Duodenal mucosa (tissue), 2 donors: Measurements from ENCODE around the gene BCAS4.
"Not testable (repeated sequence)": the region's sequence is repeated elsewhere in the genome, so short reads cannot be mapped to it uniquely, and the experiment has no call there.

Source experiments
- H3K27ac ChIP-seq: one replicate; pipeline ENCODE4 v1.7.0; 2013; ENCODE audit warnings: low read depth, low read length
- H3K27me3 ChIP-seq, 2 donors: one replicate each; pipeline ENCODE4 v1.7.0; 2013; ENCODE audit warnings: low read length in 2 of 2, control low read depth in 1 of 2; ENCODE audit not compliant: insufficient read depth in 2 of 2, control insufficient read depth in 1 of 2
- H3K36me3 ChIP-seq, 2 donors: one replicate each; pipeline ENCODE4 v1.7.0; 2013; ENCODE audit warnings: low read length in 2 of 2, control low read depth in 1 of 2; ENCODE audit not compliant: insufficient read depth in 2 of 2, control insufficient read depth in 1 of 2
- H3K4me1 ChIP-seq, 2 donors: one replicate each; pipeline ENCODE4 v1.7.0; 2013; ENCODE audit warnings: low read length in 2 of 2, control low read depth in 1 of 2; ENCODE audit not compliant: insufficient read depth in 2 of 2, control insufficient read depth in 1 of 2
- H3K4me3 ChIP-seq, 2 donors: one replicate each; pipeline ENCODE4 v1.7.0; 2013; ENCODE audit warnings: low read length in 2 of 2, low read depth in 1 of 2
- H3K9ac ChIP-seq, 2 donors: one replicate each; pipeline ENCODE4 v1.7.0; 2013; ENCODE audit warnings: low read length in 2 of 2, low read depth in 1 of 2
- H3K9me3 ChIP-seq, 2 donors: one replicate each; pipeline ENCODE4 v1.7.0; 2013; ENCODE audit warnings: low read length in 2 of 2, control low read depth in 1 of 2; ENCODE audit not compliant: control insufficient read depth in 1 of 2

BCAS4 gene

GRCh38 chr20:50769551-50770085 is 25.2 kb upstream of the BCAS4 start:
- not testable (repeated sequence) for H3K4me3 ChIP-seq, H3K36me3 ChIP-seq, H3K4me1 ChIP-seq, H3K9me3 ChIP-seq, H3K9ac ChIP-seq, H3K27me3 ChIP-seq, H3K27ac ChIP-seq

- not testable (repeated sequence) for H3K36me3 ChIP-seq
Observed at GRCh38 chr20:50771419-50772080, 23.3 kb upstream of the BCAS4 start.

GRCh38 chr20:50772420-50773185 is 22.3 kb upstream of the BCAS4 start:
- no peaks in the 10 kb centered on the region for H3K27me3 ChIP-seq
- H3K9me3 ChIP-seq, result no peaks in the 10 kb centered on the region
- H3K9ac ChIP-seq, result no peak overlapping the region
- no peak overlapping the region for H3K27ac ChIP-seq
- no peaks in the 10 kb centered on the region for H3K36me3 ChIP-seq
- H3K4me3 ChIP-seq, result no peak overlapping the region
- H3K4me1 ChIP-seq, result no peaks in the 10 kb centered on the region

More at GRCh38 chr20:50771419-50772080, 23.3 kb upstream of the BCAS4 start:
- not testable (repeated sequence) for H3K4me1 ChIP-seq, H3K27me3 ChIP-seq, H3K9me3 ChIP-seq, H3K27ac ChIP-seq, H3K4me3 ChIP-seq, H3K9ac ChIP-seq

GRCh38 chr20:50774515-50774914 is 20.3 kb upstream of the BCAS4 start:
- Histone ChIP-seq H3K27ac (no peak overlapping the region), H3K9me3 (no peaks in the 10 kb centered on the region), H3K36me3 (no peaks in the 10 kb centered on the region), H3K4me3 (no peak overlapping the region), H3K4me1 (no peaks in the 10 kb centered on the region), H3K27me3 (no peaks in the 10 kb centered on the region), H3K9ac (no peak overlapping the region)

- Histone ChIP-seq H3K4me3 (no peak overlapping the region), H3K27me3 (no peaks in the 10 kb centered on the region), H3K9me3 (no peaks in the 10 kb centered on the region), H3K36me3 (no peaks in the 10 kb centered on the region), H3K4me1 (no peaks in the 10 kb centered on the region), H3K27ac (no peak overlapping the region), H3K9ac (no peak overlapping the region)
Observed at GRCh38 chr20:50776122-50776817, 18.6 kb upstream of the BCAS4 start.

- H3K27me3 ChIP-seq, result no peaks in the 10 kb centered on the region
- H3K36me3 ChIP-seq, result no peaks in the 10 kb centered on the region
- H3K9ac ChIP-seq, result no peak overlapping the region
- no peak overlapping the region for H3K27ac ChIP-seq
- no peaks in the 10 kb centered on the region for H3K9me3 ChIP-seq
- H3K4me1 ChIP-seq, result no peaks in the 10 kb centered on the region
- H3K4me3 ChIP-seq, result no peak overlapping the region
Observed at GRCh38 chr20:50777373-50777772, 17.5 kb upstream of the BCAS4 start.

- H3K9ac ChIP-seq, H3K27me3 ChIP-seq, H3K27ac ChIP-seq, H3K4me3 ChIP-seq, H3K4me1 ChIP-seq, H3K36me3 ChIP-seq, H3K9me3 ChIP-seq: not testable (repeated sequence)
Observed at GRCh38 chr20:50778994-50779393, 15.9 kb upstream of the BCAS4 start.

GRCh38 chr20:50783390-50783789 is 11.5 kb upstream of the BCAS4 start:
- no peak overlapping the region for H3K27ac ChIP-seq
- H3K27me3 ChIP-seq, result no peaks in the 10 kb centered on the region

GRCh38 chr20:50783903-50784302 is 11.0 kb upstream of the BCAS4 start:
- Histone ChIP-seq H3K27me3 (no peaks in the 10 kb centered on the region), H3K4me3 (no peak overlapping the region), H3K4me1 (peaks cover 0 to 8% of the 10 kb centered on the region in 2 donors), H3K36me3 (no peaks in the 10 kb centered on the region), H3K27ac (no peak overlapping the region), H3K9ac (no peak overlapping the region), H3K9me3 (no peaks in the 10 kb centered on the region)

More at GRCh38 chr20:50783390-50783789, 11.5 kb upstream of the BCAS4 start:
- Histone ChIP-seq H3K9me3 (no peaks in the 10 kb centered on the region), H3K9ac (no peak overlapping the region), H3K4me1 (peaks cover 0 to 3% of the 10 kb centered on the region in 2 donors), H3K4me3 (no peak overlapping the region), H3K36me3 (no peaks in the 10 kb centered on the region)

- Histone ChIP-seq H3K9me3 (no peaks in the 10 kb centered on the region), H3K27ac (no peak overlapping the region), H3K4me3 (no peak overlapping the region), H3K9ac (no peak overlapping the region), H3K4me1 (peaks cover 0 to 8% of the 10 kb centered on the region in 2 donors), H3K27me3 (no peaks in the 10 kb centered on the region), H3K36me3 (no peaks in the 10 kb centered on the region)
Observed at GRCh38 chr20:50784464-50784863, 10.4 kb upstream of the BCAS4 start.
